HAP-1 (cell line): ENCODE measurements around the gene NACA2.

Source experiments
- DNase-seq, 2 experiments: peaks; one replicate each; pipeline ENCODE4 v3.0.0-alpha.2; 2016 to 2020; ENCODE audit warnings: low spot score in 2 of 2
- H3K27me3 ChIP-seq: fragments of 250-450 bp; sonication (Bioruptor Pico); 2 replicates; pipeline ENCODE4 v1.5.1; 2020; ENCODE audit warnings: low read depth, mild to moderate bottlenecking, moderate library complexity
- H3K36me3 ChIP-seq: fragments of 250-450 bp; sonication (Bioruptor Pico); replicated peaks from 2 replicates; pipeline ENCODE4 v1.5.1; 2020; ENCODE audit warnings: mild to moderate bottlenecking
- H3K4me1 ChIP-seq: fragments of 250-450 bp; sonication (Bioruptor Pico); 2 replicates; pipeline ENCODE4 v1.5.1; 2020; ENCODE audit warnings: mild to moderate bottlenecking
- H3K4me3 ChIP-seq: fragments of 250-450 bp; sonication (Bioruptor Pico); 2 replicates; pipeline ENCODE4 v1.5.1; 2020; ENCODE audit warnings: mild to moderate bottlenecking, moderate library complexity
- H3K9me3 ChIP-seq: fragments of 250-450 bp; sonication (Bioruptor Pico); 2 replicates; pipeline ENCODE4 v1.5.1; 2020; ENCODE audit warnings: mild to moderate bottlenecking, moderate library complexity
- in situ Hi-C: fragments of 300-500 bp; cut with MboI; formaldehyde crosslinking; loops from 3 replicates; pipeline ENCODE4 v1.14.3; 2020; ENCODE audit warnings: low sequenced_read_pairs, inconsistent platforms, mixed read lengths

Gene NACA2

GRCh38 chr17:61551255-61551742 is 39.7 kb downstream of the NACA2 start:
- no peaks in the 10 kb centered on the region for H3K9me3 ChIP-seq
- peaks cover 3% of the 10 kb centered on the region; the same call in 1 of the 2 replicates for H3K4me1 ChIP-seq
- in situ Hi-C loops, result loop anchor here (25.0 kb wide), 1 partner anchor 564 kb away; no protein-coding TSS in a partner anchor
- DNase-seq, result peak in 1 of 2 experiments; percentile 67
- H3K27me3 ChIP-seq, result peaks cover 6% of the 10 kb centered on the region
- no peak overlapping the region for H3K4me3 ChIP-seq
- no peaks in the 10 kb centered on the region for H3K36me3 ChIP-seq

GRCh38 chr17:61547113-61547512 is 43.9 kb downstream of the NACA2 start:
- H3K36me3 ChIP-seq, result no peaks in the 10 kb centered on the region
- peaks cover 6% of the 10 kb centered on the region for H3K27me3 ChIP-seq
- in situ Hi-C loops, result no loop called here
- no peaks in the 10 kb centered on the region for H3K9me3 ChIP-seq
- no peaks in the 10 kb centered on the region for H3K4me1 ChIP-seq
- H3K4me3 ChIP-seq, result no peak overlapping the region
- DNase-seq, result no peak

GRCh38 chr17:61545335-61545938 is 45.6 kb downstream of the NACA2 start:
- H3K4me1 ChIP-seq, result no peaks in the 10 kb centered on the region
- H3K27me3 ChIP-seq, result peaks cover 3% of the 10 kb centered on the region
- no peak for DNase-seq
- no peaks in the 10 kb centered on the region for H3K36me3 ChIP-seq
- no peak overlapping the region for H3K4me3 ChIP-seq
- no peaks in the 10 kb centered on the region for H3K9me3 ChIP-seq
- in situ Hi-C loops, result no loop called here

- H3K4me1 ChIP-seq, result no peaks in the 10 kb centered on the region
- H3K36me3 ChIP-seq, result no peaks in the 10 kb centered on the region
- no peaks in the 10 kb centered on the region; the same call in 1 of the 2 replicates for H3K27me3 ChIP-seq
- H3K9me3 ChIP-seq, result no peaks in the 10 kb centered on the region
- in situ Hi-C loops, result no loop called here
- no peak overlapping the region for H3K4me3 ChIP-seq
- no peak for DNase-seq
Observed at GRCh38 chr17:61543786-61544415, 47.1 kb downstream of the NACA2 start.

GRCh38 chr17:61542027-61542426 is 49.0 kb downstream of the NACA2 start:
- Histone ChIP-seq H3K9me3 (no peaks in the 10 kb centered on the region), H3K36me3 (no peaks in the 10 kb centered on the region), H3K27me3 (no peaks in the 10 kb centered on the region; the same call in 1 of the 2 replicates), H3K4me3 (no peak overlapping the region), H3K4me1 (no peaks in the 10 kb centered on the region)
- no peak for DNase-seq
- in situ Hi-C loops, result no loop called here

GRCh38 chr17:61540874-61541273 is 50.1 kb downstream of the NACA2 start:
- no peak for DNase-seq
- in situ Hi-C loops, result no loop called here
- Histone ChIP-seq H3K9me3 (no peaks in the 10 kb centered on the region), H3K4me1 (no peaks in the 10 kb centered on the region), H3K4me3 (no peak overlapping the region), H3K27me3 (no peaks in the 10 kb centered on the region; the same call in 1 of the 2 replicates), H3K36me3 (no peaks in the 10 kb centered on the region)
